GM19099 (cell line): ENCODE results near the gene ANKRD18A.

Experiments used
- POLR2A ChIP-seq: IDR thresholded peaks from 3 replicates; pipeline ENCODE4 v1.6.1; 2011; ENCODE audit warnings: low read depth; ENCODE audit not compliant: insufficient read length; ENCODE audit errors: extremely low read depth

The ANKRD18A gene

DNA sequence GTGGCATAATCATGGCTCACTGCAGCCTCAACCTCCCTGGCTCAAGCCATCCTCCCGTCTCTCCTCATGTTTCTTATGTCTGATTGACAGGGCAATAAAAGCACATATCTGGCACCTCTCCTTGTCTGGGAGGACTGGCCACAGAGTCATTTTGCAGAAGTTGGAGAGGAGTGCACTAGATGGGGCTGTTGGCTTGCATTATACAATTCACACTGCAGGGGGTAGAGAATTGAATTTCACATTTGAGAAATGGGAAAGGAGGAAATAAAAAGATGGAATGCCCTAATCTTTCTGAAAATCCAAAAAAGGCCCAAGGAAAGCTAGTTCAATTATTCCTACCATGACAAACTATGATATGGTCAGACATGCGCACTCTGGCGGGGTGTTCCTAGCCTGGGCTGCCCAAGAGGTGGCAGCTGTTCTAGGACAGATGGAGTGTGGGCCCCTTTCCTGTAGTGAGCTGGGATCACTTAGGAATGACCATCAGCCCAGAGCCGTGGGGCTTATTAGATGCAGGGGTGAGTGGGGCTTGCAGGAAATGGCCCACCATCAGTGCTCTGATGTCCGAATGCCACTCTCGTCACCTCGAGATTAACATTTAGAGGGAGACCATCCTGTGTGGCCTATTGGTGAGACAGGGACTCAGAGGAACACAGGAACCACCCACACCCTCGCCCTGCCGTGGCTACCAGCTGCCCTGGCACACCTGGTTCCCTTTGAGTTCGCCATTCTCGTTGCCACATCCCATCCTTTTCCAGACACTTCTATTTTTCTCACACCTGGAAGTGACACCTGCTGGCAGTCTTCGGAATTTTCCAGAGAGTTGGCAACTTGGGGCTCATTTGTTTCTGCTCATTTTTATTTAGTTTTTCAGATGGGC lies 21.8 kb upstream of the ANKRD18A start:
- TF ChIP-seq POLR2A = no peak

GRCh38 chr9:38641142-38641541 lies 20.7 kb upstream of the ANKRD18A start:
- no peak for TF ChIP-seq POLR2A

GRCh38 chr9:38639577-38639940 lies 19.2 kb upstream of the ANKRD18A start:
- no peak for TF ChIP-seq POLR2A

- no peak for TF ChIP-seq POLR2A
Observed at GRCh38 chr9:38638881-38639576, 18.6 kb upstream of the ANKRD18A start.

- no peak for TF ChIP-seq POLR2A
Observed at GRCh38 chr9:38634315-38634714, 13.9 kb upstream of the ANKRD18A start.

DNA sequence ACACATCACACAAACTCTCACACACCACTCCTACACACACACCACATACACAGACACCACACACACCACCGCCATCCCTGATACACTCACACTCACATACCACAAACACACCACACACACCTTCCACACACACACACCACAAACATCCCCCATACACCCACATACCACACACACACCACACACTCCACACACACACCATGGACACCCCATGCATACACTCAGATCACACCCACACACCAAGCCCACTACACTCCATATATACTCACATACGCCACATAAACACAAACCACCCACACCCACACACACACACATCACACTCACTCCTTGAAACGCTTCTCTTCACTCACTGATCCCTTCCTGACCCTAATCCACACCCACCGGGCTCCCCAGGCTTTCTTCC lies 9.1 kb upstream of the ANKRD18A start:
- no peak for TF ChIP-seq POLR2A

DNA sequence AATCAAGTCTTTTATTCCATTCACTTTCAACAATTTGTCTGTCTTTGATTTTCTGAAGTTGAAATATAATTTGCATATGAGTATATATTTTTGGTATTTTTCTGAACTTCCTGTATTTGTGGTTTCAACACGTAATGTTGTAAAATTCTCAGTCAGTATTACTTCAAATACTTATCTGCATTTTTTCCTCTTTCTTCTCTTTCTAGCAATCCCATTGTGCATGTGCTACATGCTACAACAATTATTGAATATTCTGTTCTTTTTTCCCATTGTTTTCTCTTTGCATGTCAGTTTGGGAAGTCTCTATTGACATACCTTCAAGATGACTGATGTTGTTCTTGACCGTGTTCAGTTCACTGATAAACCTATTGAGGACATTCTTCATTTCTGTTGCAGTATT lies 5.6 kb upstream of the ANKRD18A start:
- TF ChIP-seq POLR2A = no peak

DNA sequence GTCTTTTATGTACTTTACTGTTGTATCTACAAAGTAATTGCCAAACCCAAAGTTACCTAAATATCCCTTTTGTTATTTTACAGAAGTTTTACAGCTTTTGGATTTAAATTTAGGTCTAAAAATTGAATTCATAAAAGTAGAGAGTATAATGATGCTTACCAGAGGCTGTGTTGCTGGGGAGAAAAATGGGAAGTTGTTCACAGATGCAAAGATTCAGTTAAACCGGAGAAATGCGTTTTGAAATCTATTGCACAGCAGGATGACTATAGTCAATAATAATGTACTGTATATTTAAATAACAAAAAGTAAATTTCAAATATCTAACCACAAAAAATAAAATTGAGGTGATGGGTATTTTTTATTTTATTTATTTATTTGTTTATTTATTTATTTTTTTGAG lies 2.6 kb upstream of the ANKRD18A start:
- no peak for TF ChIP-seq POLR2A

GRCh38 chr9:38622288-38622674 lies 1.9 kb upstream of the ANKRD18A start:
- TF ChIP-seq POLR2A = no peak

DNA sequence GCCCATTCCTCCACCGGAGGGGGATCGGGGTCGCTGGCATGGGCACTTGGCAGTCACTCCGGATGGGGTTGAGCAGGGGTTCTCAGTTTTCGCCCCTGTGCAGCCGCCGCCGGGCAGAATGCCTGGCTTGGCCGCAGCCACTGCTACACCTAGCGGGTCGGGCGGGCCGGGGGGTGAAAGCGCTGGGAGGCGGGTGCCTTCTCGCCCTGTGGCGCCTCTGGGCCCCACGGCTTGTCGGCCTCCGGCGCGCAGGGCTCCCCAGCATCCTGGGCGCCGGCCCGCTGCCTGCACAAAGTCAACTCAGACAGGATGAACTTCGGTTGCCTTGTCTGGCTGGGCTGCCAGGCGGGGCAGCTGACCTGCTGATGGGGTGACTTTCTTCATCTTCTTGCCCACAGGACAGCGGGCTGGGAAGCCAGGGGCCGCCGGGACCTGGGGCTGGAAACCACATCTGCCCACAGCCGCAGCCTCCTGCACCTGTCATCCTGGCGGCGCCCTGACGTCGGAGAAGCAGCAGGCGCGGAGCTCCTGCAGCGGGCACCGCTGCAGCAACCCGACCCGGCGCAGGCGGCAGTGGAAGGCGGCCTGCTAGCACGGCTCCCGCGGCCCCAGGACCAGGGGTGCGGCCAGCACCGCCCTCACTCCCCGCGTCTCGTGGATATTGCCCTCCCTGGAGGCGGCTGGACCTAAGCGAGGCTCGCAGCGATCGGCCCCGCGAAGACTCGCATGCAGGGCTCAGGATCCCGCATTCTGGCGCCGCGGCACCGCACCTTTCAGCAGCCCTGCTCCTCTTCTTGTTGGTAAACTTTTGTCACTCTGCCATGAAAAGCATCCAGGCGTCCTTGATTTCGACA lies 1.3 kb upstream of the ANKRD18A start:
- no peak for TF ChIP-seq POLR2A

DNA sequence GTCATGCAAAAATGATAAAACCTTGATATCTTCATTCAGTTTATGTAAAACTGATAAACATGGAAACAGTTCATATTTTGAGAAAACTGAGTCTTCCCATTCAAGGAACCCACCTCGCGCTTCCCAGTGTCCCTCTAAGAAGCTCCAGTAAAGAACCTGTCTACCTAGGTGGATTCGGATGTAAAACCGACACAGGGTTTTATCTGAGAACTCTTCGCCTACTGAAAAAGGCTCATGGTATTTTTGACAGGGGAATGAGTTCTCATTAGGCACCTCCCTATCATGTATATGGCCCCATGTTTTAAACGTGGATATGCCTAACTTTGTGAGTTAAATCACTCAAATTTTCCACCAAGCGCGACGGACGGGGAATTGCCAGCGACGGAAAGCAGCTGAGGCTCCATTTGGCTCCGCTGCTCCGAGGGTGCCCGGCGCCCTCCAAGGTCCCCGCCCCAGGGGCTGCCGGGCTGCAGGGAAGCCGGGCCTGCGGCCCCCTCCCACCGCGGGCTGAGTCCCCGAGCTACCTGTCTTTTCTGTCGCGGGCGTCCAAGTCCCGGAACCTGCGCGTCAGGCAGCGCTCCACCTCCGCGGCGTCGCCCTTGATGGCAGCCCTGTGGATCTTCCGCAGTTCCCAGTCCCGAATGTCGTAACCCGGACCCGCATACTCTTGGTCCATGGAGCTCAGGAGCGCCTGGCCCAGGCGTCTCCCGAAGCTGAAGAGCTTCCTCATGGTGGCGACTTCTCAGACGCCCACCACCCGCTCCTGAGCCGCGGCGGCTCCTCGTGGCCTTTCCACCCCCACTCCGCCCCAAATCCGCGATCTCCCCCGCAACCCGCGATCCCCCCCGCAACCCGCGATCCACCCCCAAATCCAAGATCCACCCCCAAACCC lies 594 bp downstream of the ANKRD18A start:
- TF ChIP-seq POLR2A = no peak

DNA sequence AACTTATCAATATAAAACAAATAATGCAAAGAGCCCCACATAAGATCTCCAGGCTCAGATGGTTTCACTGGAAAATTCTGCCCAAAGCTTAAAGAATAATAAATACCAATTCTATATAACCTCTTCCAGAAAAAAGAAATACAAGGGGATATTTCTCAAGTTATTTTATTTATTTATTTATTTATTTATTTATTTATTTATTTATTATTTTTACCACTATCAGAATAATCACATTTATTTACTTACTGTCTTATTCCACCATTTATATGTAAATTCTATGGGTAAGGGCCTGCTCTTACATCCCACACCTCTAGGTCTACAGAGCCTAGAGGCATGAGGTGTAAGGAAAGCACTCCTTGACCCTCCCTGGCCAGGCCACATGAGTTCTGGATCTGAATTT lies 91.1 kb downstream of the ANKRD18A start:
- TF ChIP-seq POLR2A = no peak

GRCh38 chr9:38527503-38527902 lies 92.9 kb downstream of the ANKRD18A start:
- TF ChIP-seq POLR2A = no peak

DNA sequence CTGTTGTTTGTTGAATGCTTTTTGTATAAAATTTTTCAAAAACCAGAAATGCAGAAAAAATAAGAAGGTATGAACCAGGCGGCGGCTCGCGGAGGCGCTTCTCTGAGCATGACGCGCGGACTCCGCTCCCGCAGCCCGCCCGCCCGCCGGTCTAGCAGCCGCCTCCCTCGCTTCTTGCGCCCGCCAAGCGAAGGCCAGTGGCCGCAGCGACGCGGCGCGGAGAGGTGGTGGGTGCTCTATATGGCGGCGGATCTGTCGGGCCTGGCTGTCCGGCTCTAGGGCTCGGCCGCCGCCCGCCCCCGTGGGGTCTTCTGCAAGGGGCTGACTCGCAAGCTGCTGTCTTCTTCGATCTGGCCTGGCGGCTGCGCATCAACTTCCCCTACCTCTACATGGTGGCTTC lies 93.8 kb downstream of the ANKRD18A start:
- TF ChIP-seq POLR2A = no peak
